ENCODE measurements around the gene SH2B2.

The SH2B2 gene

DNA sequence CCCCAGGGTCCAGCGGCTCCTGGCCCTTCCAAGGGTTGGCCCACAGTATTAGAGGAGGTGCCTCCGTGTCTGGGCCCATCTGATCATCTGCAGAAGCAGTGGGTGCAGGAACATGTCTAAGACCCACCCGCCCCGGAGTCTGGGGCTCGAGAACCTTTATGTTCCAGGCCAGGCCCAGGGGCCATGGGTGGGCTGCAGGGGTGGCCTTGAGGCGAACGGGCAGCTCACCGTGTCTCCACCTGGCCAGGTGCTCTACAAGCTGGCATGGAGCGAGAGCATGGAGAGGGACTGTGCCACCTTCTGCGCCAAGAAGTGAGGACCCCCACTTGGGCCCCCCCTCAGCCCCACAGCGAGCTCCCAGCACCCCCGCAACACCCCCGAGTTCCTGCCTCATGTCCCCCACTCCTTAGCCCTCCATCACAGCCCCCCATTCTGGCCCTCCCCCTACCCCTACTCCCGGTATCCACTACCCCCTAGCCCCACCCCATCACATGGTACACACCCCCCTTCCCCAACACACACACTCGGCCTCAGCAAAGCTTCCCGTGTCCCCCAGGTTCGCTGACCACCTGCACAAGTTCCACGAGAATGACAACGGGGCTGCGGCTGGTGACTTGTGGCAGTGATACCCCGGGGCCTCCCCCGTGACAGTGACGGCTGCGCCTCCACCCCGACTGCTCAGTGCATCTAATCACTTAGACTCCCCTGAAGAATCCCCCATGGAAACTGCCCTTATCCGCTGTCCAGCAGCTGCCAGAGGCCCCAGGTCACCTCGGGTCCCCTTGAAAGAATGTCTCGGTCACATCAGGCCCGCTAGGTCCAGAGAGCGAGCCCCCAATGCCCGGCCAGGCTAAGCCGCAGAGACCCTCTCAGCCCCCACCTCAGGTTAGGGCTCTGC lies 4.0 kb upstream of the SH2B2 start:
- no peak for DNase-seq
- in situ Hi-C loops (cut with HindIII; ENCODE audit: low pct_ligation_motif_present, low pct_unique_long_range_greater_than_20kb, low sequenced_read_pairs), result no loop called here

DNA sequence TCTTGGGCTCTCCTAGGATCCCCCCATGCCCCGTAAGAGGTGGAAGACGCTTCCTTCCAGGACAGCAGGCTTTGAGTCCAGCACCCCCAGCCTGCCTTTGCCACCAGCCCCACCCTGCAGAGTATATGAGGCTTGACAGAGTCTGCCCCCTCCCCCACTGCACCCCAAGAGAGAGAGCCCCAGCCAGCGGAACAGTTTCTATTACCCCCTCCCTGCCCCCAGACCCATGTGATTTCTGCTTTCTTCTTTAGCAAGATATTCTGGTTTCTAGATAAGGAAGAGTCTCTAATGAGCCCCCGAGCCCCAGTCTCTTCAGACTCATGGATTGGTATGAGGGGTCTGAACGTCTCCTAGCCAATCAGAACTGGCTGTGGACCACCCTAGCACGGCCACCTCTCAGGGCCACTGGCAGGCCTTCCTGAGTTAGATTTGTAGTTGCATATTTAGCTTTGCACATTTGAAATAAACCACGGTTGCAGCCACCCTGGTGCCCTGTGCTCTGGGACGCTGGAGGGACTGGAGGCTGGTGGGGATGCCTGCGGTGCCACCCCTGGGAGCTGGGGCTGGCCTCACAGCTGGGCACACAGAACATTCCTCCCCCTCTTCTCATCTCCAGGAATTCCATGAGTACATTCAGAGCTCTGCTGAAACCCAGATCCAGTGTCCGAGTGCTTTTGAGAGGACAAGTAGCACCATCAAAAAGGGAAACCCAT lies 3.0 kb upstream of the SH2B2 start:
- in situ Hi-C loops (cut with HindIII; ENCODE audit: low pct_ligation_motif_present, low pct_unique_long_range_greater_than_20kb, low sequenced_read_pairs), result no loop called here
- no peak for DNase-seq

DNA sequence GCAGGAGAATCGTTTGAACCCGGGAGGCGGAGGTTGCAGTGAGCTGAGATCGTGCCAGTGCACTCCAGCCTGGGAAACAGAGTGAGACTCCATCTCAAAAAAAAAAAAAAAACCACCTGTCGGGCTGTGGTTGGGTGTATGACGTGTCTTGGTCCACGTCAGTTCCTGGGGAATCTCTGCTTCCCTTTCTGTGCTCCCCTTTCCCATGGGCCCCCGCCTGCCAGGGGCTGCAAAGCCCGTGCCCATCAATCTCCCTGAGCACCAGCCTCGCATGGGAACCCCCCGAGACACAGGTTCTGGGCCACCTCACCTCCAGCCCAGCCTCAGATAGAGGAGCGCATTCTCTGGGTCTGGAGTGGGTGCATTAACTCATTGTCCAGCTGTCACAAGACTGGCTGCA lies 2.3 kb upstream of the SH2B2 start:
- in situ Hi-C loops (cut with HindIII; ENCODE audit: low pct_ligation_motif_present, low pct_unique_long_range_greater_than_20kb, low sequenced_read_pairs), result no loop called here

DNA sequence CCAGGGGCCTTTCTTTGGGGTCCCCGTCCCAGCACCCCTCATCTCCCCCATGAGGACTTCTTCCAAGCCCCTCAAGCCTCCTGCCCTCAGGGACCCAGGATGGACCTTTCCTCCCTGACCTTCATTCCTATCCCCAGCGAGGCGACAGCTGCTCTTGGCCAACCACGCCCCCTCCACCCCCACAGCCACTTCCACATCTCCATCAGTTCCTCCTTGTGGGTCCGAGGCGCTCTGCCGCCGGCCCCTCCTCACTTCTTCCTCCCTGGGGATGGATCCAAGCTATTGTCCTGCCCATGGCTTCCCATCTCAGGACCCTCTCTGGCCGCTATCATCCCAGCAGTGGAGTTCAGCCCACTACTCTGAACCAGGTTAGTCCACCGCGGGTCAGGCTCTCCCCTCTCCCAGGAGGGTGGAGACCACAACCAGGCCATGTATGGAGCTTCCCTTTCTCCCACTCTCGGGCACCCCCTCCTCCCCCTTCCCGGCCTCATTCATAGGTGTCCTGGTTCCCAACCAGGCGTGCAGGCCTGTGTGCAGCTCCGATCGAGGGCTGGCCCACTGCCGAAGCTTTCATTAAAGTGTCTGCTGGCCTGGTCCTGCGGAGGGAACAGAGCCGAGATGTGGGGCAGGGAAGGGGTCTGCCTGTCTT lies 1.7 kb upstream of the SH2B2 start:
- in situ Hi-C loops (cut with HindIII; ENCODE audit: low pct_ligation_motif_present, low pct_unique_long_range_greater_than_20kb, low sequenced_read_pairs), result no loop called here
- DNase-seq, result no peak

More for the DNA sequence above, 2.3 kb upstream of the SH2B2 start:
- DNase-seq, result no peak

DNA sequence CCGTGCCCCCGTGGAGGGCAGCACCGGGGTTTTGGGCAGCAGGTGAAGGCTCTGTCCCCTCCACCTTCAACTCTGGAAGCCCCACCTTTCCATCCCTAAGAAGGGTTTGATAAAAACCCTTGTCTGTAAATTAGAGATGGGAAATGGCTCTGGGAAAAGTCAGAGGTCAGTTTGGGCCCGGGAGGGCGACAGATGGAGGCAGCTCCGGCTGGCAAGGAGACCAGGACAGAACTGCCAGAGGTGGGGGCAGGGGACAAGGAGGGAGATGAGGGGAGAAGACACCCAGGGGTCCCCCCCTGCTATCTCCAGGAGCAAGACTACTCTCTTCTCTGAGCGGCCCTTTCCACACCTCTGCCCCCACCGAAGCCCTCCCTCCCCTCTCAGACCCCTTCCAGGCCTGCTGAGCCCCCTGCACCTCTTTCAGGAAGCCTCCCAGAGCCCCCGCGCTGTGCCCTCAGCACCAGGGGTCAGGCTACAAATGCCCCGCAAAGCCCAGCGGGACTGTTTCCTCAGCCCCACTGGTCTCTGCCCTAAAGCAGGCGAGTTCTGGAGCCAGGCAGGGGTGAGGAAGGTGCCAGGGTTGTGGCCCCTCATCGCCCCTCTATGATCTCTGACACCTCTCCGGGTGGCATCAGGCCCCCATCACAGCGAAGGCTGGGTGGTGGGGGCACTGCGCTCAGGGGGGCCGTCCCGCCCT lies 980 bp upstream of the SH2B2 start:
- in situ Hi-C loops (cut with HindIII; ENCODE audit: low pct_ligation_motif_present, low pct_unique_long_range_greater_than_20kb, low sequenced_read_pairs), result no loop called here
- DNase-seq, result no peak

DNA sequence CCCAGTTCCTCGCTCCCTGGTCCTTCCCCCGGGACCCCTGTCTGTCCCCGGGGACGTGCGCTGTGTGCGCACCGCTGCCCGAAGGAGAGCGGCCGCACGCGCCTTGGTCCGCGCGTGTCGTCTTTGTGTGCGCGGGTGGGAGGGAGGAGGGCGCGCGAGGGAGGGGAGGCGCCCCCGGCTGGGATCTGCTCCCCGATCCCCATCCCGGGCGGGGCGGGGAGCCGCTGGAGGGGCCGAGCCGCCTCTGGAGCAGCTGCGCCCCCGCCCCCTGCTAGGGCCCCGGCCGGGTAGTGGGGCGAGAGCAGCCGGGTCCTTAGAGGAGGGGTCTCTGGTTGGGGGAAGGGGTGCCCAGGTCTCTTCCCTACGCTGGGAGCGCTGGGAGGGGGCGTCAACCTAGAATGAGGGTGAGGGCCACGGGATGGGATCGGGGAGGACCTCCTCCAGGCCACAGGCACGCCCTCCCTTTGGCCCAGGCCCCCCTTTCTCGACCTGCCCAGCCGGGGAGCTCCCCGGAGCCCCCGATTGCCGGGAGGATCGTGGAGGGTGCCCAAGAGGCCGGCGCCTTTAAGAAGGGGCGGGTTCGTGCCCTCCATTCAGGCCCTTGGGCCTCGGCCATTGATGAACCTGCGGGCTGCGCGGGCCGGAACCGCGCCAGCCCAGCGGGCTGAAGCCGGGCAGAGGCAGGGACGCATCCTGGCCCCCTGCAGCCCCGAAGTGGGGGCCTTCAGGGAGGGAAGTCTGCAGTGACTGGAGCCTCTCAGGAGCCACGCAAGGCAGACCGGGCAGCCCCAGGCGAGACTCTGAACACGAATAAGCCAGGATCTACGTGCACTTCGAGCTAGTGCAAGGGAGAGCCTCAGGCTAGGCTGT lies 678 bp downstream of the SH2B2 start:
- peak; percentile 59 for DNase-seq
- in situ Hi-C loops (cut with HindIII; ENCODE audit: low pct_ligation_motif_present, low pct_unique_long_range_greater_than_20kb, low sequenced_read_pairs), result no loop called here

DNA sequence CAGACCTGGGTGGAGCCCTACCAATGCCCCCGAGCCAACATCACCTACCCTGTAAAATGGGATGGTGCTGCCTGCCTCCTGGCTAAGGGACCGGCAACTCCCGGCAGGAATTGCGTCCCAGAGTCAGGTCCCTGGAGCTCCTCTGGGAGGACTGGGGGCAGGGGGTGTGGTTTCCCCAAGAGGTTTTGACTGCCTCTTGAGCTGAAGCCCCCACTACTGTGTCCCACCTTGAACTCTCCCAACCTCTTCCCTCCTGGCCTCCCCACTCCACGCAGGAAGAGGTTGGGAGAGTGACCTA lies 1.3 kb downstream of the SH2B2 start:
- in situ Hi-C loops (cut with HindIII; ENCODE audit: low pct_ligation_motif_present, low pct_unique_long_range_greater_than_20kb, low sequenced_read_pairs), result no loop called here
- DNase-seq, result no peak

DNA sequence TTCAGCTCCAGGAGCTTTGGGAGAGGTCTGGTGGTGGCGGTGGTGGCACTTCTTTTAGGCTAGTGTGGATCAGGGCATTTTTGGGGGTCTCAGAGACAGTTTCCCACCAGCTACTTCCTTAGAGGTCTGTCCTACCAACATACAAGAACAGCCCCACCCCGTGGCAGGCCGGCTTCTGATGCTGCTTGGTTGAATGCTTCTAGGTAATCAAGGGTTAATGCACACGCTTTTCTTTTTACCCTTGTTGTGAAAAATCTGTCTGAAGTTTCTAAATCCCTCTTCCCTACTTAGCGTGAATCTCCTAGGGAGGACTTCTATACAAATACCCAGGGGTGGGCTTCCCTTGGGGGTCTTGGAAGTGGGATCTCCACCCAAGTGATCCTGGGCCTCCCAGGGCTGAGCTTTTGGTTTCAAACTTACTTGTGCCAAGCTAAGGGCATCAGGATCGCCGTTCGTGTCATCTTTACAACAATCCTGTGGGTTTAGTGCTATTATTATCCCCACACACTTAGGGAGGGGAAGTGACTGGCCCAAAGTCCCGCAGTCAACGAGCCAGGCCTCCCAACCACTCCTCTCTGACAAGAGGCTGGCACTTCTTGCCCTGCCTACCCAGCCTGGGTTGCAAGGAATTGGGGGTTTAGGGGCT lies 1.7 kb downstream of the SH2B2 start:
- no peak for DNase-seq
- in situ Hi-C loops (cut with HindIII; ENCODE audit: low pct_ligation_motif_present, low pct_unique_long_range_greater_than_20kb, low sequenced_read_pairs), result no loop called here

DNA sequence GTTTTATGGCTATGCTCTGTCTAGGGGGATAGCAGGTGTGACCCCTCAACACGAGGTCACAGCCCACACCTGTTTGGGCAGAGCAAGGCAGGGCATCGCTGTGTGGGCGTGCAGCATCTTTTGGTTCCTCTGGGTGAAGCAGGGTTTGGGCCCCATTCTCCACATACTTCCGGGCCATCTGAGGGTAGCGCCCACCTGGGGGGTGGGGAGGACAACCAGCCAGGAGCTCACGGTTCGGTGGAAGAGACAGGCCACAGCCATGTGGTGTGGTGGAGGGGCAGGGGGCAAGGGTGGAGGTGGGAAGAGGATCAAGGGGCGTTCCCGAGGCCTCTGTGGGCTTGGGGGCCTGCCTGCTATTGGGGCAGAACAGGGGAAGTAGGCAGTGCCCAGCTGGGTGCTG lies 2.4 kb downstream of the SH2B2 start:
- no peak for DNase-seq
- in situ Hi-C loops (cut with HindIII; ENCODE audit: low pct_ligation_motif_present, low pct_unique_long_range_greater_than_20kb, low sequenced_read_pairs), result no loop called here

DNA sequence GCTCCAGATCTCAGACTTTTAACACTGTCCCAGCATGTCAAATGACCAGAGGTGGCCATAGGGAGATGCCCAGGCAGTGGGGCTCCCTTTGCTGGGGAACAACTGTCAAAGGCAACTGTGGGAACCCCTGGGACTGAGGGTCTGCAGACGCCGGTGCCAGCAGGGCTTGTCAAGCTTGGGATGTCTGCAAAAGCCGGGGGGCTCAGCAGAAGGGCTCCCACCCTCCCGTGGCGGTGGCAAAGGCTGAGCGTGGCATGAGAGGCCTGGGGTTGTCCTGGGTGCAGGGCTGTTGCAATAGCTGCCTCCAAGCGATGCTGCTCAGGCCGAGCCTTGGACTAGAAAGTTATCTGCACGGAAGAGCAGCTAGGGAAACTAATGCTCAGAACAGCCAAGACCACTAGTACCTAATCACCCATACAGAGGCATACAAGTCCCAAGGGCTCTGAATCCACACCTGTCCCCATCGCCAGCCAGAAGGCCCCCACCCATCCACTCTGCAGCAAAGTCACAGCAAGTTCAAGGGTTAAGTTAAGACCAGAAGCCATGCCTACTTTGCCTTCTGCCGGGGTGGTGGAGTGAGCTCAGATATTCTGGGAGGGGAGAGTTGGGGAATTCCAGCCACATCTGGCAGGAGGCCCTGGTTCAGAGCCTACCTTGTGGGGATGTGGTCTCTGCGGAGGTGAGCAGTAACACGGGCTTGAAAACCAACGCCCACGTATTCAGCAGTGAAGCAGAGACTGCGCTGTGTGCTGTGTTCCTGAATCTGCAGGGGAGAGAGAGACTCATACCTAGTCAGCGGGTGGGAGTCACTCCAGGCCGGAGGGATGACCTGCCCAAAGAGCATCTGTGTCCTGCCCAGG lies 4.6 kb downstream of the SH2B2 start:
- DNase-seq, result no peak
- in situ Hi-C loops (cut with HindIII; ENCODE audit: low pct_ligation_motif_present, low pct_unique_long_range_greater_than_20kb, low sequenced_read_pairs), result no loop called here

DNA sequence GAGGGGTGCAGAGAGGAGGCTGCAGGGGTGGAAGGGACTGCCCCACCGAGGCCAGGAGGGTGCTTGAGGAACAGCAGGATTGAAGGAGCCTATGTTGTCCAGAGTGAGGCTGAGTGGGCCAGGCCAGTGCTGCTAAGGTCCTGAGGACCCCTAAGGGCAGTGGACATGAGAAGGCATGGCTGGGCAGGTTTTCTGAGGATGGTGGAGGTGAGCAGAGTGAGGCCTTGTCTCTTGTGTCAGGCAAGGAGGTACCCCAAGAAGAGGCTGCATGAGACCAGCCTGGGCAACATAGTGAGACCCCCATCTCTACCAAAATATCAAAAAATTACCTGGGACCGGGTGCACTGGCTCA lies 5.2 kb downstream of the SH2B2 start:
- no peak for DNase-seq
- in situ Hi-C loops (cut with HindIII; ENCODE audit: low pct_ligation_motif_present, low pct_unique_long_range_greater_than_20kb, low sequenced_read_pairs), result no loop called here

DNA sequence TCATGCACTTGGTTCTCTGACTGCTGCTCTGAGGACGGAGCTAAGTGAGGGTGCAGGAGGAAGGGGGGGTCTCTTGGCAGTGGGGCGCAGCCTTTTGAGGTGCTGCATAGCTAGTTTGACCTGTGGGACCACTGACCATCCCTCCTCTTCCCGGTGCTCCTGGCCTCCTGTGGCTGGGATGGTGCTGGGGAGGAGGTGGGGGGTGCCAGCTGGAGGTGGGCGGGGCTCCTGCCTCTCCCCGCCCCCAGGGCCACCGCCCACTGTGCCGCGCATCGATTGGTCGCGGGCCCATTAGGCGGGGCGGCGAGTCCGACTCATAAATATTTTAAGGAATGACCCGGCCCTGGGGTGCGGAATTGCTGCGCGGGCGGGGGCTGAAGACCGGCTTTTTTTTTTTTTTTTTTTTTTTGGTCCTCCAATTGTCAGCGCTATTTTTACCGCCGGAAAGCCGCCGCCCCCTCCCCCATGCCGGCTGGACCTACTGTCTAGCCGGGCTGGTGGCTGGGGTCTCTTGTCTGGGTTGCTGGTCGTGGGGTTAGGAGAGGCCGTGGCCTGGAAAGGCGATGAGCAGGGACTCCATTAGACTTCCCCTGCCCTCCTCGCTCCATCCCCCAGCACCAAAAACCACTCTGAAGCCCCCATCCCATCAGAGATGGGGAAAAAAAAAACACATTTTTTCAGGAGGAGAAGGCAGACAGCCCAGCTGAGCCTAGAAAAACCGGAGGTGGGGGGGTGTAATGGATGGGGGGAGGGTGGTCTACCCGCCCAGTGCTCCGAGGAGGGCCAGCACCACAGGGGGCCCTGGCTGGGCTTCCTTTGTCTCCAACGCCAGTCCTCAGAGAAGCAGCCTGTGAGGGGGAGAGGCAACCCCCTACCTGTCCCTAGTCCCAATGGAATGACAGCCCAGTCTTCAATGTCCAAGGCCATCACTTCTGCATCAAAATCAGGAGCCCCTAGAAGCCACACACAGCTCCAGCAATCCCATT lies 6.4 kb downstream of the SH2B2 start:
- no peak for DNase-seq
- in situ Hi-C loops (cut with HindIII; ENCODE audit: low pct_ligation_motif_present, low pct_unique_long_range_greater_than_20kb, low sequenced_read_pairs), result no loop called here

DNA sequence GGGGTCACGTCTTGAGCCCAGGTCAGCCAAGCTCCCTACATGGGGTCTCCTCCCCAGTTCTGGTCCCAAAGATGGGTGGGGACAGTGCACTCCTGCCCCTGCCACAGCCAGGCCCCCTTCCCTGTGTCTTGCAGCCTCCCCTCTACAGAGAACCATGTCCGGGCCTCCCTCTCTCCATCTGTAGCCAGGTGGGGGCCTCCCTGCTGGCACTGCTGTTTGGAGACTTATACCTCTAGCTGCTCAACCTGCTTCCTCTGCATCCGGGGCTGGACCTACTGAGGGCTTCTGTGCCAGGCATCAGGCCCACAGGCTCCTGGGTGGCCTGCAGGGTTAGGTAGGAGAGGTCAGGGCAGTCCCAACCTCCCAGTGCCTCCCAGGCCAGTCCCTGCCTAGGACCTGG lies 7.9 kb downstream of the SH2B2 start:
- in situ Hi-C loops (cut with HindIII; ENCODE audit: low pct_ligation_motif_present, low pct_unique_long_range_greater_than_20kb, low sequenced_read_pairs), result no loop called here

DNA sequence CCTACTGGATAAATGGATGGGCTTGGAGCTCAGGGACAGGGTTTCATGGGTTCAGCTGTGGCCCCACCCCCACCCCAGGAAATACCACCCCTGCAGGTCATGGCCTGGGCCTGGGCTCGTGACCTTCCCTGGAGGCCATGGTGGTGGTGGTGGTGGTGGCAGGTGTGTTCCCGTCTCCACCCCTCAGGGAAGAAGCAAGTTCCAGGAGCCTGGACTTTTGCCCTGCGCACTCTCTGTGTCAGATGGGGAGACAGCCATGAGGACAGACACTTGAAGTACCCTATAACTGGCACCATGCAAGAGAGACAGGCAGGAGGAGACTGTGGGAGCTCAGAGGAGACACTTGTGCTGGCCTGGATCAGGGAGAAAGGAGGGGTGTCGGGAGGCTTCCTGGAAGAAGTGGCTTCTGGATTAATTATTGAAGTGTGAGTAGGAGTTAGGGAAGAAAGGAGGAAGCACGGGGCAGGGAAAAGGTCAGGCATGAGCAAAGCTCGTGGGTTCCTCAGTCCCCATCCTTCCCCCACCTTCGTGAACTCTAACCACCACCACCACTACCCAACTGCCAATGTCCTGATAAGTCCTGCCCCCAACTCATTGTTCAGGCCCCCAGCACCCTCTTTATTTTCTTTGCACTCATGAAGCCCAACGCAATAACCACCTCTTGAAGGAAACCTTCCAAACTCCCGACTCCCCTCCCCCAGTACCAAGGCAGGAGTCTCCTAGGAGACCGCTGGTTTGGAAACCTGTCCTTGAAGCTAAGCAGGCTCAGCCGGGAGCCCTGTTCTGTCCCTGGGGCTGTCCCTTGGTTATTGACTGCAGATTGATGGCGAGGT lies 8.9 kb downstream of the SH2B2 start:
- no peak for DNase-seq
- in situ Hi-C loops (cut with HindIII; ENCODE audit: low pct_ligation_motif_present, low pct_unique_long_range_greater_than_20kb, low sequenced_read_pairs), result no loop called here

More for the DNA sequence above, 7.9 kb downstream of the SH2B2 start:
- DNase-seq, result no peak

DNA sequence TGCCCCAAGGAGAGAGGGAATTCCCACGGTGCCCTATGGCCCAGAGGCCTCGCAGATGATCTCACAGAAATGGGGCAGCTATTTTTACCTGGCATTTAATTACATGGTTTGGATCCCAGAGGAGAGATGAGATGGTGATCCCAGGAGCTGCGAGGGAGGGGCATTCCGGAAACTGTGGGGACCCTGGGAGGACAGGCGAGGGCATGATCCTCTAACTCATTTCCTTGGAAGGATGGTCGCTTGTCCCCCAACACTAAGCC lies 9.4 kb downstream of the SH2B2 start:
- no peak for DNase-seq
- in situ Hi-C loops (cut with HindIII; ENCODE audit: low pct_ligation_motif_present, low pct_unique_long_range_greater_than_20kb, low sequenced_read_pairs), result no loop called here

Measured in ACHN (cell line).